HG03442 (cell line): ENCODE data around the gene LYL1.

Experiments
- ATAC-seq: cut with Tn5 transposase; IDR thresholded peaks from one replicate; pipeline ENCODE4 v1.9.1; 2021; ENCODE audit warnings: mild to moderate bottlenecking, moderate library complexity; ENCODE audit not compliant: unreplicated experiment

The LYL1 gene

DNA sequence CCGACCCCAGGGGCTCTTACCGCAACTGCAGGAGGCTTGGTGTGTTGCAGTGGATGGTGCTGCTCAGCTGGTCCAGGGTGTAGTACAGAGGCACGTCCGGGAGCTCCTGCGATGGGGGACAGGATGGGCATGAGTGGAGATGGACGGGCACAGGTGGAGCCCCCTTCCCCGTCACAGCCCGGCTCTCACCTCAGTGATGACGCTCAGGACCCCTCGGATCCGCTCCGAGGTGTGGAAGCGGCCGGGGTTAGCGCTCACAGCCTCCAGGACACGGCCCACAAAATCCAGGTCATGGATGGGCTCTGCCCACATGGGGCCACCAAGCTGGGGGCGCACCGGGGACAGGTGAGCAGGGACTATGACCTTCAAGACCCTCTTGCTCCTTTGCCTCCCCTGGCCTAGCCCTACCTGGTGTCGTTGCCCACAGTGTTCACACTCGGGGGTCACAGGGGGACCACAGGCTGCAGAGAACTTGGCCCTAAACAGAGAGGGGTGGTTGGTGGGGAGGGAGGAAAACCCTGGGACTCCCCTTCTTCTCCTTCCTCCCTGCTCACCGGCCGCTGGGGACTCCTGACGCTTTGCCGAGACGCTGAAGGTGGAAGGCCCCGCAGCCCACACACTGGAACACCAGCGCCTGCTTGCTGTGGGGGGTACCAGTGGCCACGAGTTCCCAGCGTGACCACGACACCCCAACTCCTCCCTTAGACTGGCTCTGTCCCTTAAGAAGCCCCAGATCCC is 6.9 kb upstream of the LYL1 start:
- ATAC-seq = no peak

DNA sequence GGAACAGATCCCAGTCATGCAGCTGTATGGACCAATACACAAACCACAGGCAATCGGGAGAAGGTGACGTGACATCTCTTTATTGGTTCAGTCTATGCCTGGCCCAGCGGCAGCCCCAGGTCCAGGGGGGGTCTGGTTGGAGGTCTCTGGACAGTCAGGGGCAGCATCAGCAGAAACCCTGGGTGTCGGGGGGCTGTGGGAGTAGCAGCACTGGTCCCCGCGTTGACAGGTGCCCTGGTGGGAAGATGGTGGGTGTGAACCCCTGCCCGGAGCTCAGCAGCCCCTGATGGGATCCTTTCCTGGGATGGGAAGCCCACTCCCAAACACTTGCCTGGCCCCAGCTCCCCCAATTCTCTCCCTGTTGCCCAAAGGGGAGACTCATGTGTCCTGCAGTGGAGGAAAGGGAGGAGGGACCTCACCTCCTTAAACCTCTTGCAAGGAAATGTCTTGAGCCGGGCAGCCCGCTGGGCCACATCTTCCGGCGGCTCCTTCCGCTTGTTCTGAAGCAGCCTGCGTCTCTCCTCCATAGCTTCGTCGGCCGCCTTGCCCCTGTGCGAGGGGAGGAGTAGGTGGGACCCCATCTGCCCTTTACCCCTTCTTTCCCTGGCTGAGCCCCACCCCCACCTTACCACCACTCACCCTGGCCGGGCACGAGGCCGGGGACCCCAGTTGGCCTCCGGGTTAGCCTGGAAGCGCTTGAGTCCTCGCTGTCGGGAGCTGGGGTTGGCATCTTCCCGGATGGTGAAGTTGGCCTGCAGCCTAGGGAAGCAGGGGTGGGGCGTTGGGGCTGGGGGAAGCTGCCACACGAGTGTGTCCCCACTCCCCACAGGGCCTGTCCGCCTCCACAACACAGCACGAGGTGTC is 2.4 kb upstream of the LYL1 start:
- ATAC-seq = no peak

DNA sequence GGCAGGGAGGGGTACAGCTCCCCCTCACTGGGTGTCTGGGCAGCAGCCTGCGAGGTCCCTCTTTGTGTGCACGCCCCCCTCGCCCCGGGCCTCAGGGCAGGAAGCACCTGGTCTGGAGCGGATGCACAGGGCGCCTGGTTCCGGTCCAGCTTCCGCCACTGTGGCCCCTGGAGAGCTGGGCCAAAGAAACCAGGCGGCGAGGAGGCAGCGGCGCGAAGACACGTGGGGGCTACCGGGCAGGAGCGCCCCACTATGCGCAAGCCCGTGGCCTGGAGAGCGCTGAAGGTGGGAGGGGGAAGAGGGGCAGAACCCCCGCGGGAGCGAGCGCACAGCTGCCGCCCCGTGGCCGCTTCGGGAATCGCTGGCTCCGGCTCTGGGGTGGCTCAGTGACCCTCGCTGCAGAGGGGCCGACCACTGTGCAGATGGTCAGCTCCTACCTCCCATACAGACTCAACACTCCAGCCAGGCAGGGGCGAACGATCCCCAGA is 1.7 kb upstream of the LYL1 start:
- ATAC-seq = peak; percentile 38

DNA sequence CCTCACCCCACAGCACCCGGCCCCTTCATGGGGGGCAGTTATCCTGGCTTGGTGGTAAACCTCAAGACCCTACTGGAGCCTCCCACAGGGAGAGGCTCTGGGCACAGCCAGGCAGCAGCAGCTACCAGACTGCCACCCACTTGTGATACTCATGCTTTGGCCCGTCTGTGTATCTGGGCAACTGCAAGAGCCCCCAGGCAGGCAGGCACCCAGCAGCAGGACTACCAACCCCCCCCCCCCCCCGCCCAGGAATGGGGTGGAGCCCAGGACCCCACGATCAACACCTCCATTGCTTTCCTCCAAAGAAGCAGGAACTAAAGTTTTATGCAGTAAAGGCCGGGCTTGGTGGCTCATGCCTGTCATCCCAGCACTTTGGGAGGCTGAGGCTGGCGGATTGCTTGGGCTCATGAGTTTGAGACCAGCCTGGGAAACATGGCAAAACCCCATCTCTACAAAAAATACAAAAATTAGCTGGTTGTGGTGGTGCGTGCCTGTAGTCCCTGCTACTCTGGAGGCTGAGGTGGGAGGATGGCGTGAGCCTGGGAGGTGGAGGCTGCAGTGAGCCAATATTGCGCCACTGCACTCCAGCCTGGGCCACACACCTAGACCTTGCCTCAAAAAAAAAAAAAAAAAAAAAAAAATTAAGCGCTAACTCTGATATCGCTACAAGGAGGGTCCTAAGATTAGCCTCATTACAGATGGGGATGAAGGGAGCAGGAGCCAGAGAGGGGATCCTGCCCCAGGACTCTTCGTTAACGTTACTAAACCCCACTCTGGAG is 1.1 kb upstream of the LYL1 start:
- ATAC-seq = no peak

DNA sequence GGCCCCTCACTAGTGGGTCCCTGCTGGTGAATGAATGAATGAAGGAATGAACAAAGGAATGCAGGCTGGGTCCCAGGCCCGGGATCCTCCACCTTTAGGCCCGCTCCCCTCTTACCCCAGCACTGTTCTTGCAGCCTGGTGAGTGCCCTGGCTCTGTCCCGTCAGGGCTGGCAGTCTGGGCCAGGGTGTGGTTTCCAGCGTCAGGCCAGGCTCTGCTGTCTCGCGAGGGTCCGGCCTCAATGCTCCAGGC is 317 bp downstream of the LYL1 start:
- peak; percentile 3 for ATAC-seq

DNA sequence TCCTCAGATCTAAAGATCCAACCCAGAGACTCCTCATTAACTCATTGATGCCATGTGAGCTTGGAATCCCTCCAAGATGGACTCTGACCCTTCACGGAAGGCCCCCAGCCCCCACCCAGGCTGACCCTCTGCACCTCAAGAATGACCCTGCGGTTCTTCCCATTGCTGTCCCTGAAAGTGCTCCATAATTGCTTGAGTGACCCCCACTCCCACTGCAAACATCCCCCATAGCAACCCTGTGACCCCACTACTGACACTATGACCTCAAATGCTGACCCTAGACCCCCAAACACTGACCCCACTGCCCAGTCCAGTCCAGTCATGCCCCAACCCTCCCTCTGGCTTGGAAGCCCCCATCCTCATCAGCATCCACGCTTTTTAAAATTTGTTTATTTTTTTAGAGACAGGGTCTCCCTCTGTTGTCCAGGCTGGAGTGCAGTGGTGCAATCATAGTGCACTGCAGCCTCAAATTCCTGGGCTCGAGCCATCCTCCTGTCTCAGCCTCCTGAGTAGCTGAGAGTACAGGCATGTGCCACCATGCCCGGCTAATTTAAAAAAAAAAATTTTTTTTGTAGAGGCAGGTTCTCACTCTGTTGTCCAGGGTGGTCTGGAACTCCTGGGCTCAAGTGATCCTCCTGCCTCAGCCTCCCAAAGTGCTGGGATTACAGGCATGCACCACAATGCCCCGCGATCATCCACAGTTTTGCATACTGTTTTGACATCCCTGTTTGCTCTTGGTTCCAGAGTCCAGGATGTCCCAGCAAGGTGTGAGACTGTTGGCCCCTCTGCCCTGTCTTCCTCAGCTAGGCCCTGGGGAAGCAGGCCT is 855 bp downstream of the LYL1 start:
- ATAC-seq = no peak

DNA sequence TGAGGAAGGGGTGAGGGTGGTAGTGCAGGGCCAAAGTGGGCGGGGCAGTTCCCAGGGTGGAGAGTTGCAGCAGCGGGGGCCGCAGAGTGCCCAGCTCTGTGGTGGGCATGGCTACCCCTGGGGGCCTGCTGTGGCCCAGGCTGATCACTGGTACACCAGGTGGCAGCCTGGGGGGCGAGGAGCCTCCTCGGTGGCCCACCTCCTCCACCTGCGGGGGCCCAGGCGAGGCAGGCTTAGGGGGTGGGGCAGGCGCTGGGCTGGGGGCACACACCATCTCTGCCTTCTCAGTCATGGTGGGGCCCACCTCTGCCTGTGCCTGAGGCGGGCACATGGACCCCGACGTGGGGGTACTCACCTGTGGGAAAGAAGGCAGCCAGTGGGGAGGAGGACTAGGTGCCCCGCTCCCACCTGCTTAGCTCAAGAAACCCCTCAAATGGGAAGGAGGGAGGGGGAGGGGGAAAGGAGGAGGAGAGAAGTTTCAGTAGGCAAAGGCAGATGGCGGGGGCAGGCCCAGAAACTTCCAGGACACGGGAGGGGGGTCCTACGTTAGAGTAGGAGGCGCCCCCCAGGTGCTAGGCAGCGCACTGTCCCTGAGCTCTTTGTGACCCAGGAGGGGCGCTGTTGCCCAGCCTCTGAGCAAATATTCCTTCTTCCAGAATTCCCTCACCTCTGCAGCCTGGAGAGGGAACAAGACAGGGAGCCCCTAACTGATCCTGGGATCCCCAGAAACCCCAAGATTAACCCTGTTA is 1.6 kb downstream of the LYL1 start:
- no peak for ATAC-seq

DNA sequence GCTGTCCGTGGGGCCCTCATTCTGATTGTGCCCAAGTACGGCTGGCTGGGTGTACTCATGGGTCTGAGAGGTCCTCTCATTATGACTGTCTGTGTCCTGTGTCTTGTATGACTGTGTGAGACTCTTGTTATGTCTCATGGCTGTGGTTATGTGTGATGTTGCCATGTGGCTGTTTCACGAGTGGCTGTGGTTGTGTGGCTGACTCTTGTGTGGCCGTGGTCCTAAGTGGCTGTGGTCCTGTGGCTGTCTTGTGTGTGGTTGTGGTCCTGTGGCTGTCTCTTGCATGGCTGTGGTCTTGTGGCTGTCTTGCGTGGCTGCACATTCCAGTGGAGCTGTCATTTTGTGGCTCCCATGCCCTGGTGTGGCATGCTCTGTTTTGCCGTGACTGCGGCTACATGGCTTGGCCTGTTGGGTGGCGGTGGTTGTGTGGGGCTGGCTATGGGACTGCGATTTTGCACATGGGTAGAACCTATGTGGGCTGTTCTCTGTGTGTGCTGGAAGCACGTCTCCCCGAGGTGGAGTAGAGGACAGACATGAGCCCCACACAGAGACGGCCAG is 2.5 kb downstream of the LYL1 start:
- no peak for ATAC-seq

DNA sequence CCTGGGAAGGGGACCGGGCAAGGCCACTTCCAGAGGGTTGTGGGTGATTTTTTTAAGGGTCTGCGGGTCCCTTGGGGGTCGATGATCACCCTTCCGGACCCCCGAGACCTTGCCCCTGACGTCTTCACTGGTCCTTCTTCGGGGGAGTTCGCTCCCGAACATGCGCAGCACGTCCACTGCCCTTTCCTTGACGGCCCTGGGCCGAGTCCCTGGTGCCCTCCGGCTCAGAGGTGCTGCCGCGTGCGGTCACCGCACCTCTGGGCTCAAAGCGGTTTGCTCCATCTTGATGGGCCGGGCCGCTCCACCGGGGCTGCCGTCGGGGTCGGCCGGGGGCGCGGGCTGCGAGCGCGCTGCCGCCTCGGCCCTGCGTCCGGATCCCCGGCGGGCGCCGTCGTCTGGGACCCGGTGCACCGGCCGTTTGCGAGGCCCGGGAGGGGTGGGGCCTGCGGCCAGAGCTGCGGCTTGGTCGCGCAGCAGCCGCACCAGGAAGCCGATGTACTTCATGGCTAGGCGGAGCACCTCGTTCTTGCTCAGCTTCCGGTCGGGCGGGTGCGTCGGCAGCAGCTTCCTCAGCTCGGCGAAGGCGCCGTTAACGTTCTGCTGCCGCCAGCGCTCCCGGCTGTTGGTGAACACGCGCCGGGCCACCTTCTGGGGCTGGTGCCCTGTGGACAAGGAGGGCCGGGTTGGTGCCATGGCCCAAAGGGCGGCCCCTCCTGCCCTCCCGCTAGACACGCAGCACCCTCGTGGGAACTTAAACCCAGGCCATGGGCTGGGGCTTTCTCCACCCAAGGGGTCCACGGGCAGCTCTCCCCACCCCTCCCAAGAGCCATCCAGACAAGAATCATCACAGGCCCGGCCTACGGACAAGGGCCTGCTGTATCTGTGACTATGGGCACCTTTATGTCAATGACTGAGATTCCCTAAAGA is 3.3 kb downstream of the LYL1 start:
- no peak for ATAC-seq

DNA sequence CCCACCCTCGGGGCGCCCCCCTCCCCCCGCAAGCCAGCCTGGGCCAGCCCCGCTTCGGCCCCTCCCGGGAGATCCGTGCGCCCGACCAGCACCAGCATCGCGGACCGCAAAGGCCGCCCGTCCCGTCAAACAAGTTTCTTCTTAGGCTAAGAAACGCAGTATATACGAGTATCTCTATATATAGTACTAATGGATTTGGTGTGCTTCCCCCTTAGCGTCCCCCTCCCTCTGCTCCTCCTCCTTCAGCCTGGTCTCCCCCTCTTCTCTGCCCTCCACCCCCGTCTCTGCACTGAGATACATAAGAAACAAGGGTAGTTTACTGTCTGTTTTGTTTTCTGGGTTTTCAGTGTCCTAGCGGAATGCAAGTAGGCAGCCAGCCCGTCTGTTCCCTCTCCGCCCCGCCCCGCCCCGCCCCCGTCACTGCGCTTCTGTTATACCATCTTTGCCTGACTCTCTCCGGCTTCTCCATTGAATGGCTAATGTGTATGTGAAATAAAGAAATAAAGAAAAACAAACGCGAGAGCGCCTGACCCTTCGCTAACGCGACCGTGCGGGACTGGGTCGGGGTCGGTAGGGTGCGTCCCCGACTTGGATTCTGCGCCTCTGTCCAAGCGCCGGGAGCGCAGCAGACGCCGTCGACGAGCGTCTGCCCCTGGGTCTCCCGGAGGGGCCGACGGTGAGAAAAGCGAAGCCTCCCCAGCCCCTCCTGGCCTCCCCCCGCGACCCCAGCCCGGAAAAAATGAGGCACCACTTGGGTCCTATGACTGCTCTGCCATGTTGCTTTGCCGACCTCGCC is 4.2 kb downstream of the LYL1 start:
- no peak for ATAC-seq

DNA sequence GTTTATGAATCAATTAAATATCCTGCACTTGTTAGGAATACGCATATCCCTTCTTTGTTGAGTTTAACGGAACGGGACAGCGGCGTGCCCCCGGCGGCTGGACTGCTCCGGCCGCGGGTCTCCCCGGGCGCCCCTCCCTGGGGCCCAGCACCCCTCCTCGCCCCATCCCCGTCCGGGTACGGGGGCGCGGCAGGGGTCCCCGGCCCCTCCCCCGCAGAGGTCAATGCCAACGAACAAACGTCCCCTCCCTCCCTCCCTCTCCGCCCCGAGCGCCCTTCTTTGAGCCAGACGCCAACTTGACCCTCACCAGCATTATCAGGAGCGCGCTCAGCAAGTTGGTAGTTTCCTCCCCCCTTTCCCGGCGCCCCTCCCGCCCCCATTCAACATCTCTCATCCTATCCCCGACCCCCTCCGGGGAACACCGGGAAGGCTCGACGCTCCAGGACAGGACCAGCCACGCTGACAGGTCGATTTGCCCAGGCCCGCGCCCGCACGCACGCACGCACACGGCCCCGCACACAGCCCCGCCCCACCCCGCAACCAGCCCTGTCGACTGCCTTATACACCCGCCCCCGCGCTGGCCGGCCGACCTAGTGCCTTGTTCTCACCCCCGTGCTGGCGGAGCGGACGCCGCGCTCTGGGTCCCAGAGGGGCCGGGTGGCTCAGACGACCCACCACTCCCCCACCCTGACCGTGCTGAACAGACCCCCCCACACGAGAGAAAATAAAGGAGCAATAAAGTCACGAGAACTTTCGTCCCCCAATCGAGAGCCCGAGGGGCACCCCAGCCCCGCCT is 5.0 kb downstream of the LYL1 start:
- no peak for ATAC-seq

DNA sequence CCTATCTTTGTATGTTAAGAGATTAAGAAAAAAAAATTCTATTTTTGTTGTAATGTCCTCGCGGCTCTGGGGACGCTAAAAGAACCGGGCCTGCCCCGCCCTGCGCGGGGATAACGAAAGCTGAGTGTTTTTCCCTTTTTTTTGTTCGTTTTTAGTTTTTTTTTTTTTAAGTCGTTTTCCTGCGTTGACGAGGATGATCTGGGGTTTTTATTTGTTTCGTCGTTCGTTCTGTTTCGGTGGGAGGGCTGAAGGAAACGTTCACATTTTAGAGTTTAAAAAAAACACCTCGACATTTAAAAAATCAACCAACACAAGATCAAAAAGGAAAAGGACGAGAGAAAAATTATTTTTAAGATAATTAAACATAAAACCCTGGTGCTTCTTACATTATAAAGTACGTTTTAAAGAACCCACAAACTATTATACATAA is 5.6 kb downstream of the LYL1 start:
- ATAC-seq = no peak

DNA sequence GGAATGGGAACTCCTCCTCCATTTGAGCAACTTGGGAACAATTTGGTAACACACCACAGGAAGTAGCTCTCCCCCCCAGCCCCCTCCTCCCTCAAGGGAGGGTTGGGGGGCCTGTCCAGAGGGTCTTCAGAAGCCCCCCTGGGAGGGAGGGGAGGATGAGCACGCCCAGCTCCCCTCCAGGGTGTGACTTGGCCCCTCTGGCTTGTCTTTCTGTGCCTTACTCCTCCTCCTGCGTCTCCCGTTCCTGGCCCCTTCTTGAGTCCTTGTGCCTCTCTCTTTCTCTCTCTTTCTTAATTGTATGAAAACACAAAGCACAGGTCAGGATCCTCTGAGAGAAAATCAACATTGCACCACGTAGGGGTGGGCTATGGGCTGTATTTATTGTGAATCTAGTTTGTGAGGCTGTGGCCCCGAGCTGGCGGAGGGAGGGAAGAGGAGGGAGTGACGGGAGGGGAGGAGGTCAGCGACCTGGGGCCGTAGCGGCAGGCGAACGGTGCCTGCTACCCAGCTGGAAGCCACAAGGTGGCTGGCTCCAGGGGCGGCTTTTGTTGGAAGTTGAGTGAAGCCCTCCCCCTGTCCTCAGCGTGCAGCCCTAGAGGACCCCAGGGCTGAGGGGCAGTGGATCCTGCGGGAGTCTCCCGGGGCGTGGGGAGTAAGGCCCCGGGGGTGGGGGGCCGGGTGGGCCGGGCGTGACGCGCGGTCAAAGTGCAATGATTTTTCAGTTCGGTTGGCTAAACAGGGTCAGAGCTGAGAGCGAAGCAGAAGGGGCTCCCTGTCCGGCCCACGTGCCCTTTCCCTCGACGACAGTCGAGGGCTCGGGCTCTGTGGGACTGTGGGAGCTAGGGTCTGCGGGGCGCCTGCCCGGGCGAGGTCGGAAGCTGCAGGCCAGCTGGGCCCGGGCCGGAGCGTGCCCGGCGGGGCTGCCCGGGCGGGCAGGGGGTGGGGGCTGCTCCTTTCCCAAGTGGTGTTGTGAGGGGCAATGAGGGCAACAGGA is 6.4 kb downstream of the LYL1 start:
- ATAC-seq = no peak

DNA sequence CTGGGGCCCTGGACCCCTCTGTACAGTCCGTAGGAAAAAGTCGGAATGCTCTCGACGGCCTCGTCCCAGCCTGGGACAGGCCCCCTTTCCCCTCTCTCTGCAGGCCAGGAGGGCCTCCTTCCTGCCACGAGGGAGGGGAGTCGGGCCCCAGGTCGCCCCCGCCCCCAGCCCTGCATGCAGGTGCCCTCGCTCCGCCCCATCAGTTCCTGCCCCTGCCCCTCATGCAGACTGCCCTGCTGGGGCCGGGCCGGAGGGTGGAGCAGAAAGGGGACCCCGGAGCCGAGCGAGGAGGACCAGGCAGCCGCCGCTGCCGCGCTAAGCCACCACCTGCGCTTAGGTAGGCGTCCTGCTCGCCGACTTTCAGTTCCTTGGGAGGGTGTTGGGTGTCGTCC is 7.3 kb downstream of the LYL1 start:
- no peak for ATAC-seq

DNA sequence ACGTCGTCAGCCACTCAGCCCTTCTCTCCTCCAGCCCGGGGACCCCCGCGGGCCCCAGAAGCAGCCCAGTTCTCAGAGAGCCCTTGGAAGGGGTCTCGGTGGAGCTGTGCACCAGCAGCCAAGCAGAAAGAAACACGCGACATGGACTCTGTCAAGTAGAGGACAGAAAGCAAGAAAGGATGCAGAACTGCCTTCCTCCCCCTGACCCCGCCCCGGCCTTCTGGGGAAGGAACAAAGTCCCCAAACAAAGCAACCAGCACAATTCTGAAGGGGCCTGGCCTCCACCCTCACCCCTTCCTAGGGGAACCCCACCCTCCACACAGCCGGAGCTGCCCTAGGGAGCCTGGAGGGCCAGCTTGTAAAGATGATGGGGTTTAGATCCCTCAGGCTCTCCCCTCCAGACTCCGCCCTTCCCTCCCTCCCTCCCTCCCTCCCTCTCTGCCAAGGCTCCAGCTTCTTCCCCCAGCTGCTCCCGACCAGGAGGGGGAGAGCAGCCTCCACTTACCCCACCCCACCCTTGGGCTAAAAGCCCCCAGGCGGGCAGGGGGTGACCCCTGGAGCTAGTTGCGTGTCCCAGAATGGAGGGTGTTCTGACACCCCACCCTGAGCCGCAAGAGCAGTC is 7.8 kb downstream of the LYL1 start:
- ATAC-seq = no peak
